GM12872 (cell line): ENCODE data around the gene ADAM23.

ENCODE experiments used
- TF ChIP-seq, protein P1 (sequence below): IDR thresholded peaks from 3 replicates; pipeline ENCODE4 v1.5.1; 2011; ENCODE audit warnings: low read depth, mild to moderate bottlenecking, low read length, moderate library complexity; ENCODE audit not compliant: insufficient read depth

Gene ADAM23

GRCh38 chr2:206464597-206464996 lies 21.3 kb downstream of the ADAM23 start:
- TF ChIP-seq, protein P1, sequence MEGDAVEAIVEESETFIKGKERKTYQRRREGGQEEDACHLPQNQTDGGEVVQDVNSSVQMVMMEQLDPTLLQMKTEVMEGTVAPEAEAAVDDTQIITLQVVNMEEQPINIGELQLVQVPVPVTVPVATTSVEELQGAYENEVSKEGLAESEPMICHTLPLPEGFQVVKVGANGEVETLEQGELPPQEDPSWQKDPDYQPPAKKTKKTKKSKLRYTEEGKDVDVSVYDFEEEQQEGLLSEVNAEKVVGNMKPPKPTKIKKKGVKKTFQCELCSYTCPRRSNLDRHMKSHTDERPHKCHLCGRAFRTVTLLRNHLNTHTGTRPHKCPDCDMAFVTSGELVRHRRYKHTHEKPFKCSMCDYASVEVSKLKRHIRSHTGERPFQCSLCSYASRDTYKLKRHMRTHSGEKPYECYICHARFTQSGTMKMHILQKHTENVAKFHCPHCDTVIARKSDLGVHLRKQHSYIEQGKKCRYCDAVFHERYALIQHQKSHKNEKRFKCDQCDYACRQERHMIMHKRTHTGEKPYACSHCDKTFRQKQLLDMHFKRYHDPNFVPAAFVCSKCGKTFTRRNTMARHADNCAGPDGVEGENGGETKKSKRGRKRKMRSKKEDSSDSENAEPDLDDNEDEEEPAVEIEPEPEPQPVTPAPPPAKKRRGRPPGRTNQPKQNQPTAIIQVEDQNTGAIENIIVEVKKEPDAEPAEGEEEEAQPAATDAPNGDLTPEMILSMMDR = no peak

DNA sequence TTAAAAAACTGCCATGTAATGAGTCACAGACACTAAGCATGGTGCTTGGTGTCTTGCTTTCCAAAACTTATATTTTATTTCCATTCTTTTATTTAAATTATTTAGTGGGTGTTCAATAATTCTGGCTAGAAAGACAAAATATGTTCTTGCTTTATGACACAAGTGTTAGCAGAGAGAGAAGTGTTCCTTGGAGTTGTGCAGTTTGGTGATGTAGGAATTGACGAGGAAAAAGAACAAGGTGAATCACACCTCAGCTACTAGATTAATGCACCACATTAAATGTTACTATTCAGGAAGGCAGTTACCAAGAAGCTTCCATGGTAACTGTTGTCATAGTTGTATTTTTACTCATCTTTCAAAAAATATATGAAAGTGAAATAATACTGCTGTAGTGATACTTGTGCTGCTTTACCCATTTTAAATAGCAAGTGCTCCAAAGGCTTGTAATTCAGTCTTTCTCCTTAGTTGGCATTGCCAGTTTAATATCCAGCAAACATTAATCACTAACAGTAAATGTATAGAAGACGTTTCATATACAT lies 28.3 kb downstream of the ADAM23 start:
- TF ChIP-seq, protein P1 = no peak

- TF ChIP-seq, protein P1 = no peak
Measured at GRCh38 chr2:206472094-206472493, 28.8 kb downstream of the ADAM23 start.

GRCh38 chr2:206474099-206474498 lies 30.8 kb downstream of the ADAM23 start:
- TF ChIP-seq, protein P1 = no peak

GRCh38 chr2:206477296-206477695 lies 34.0 kb downstream of the ADAM23 start:
- TF ChIP-seq, protein P1 = no peak

- TF ChIP-seq, protein P1 = no peak
Measured at GRCh38 chr2:206478340-206478739, 35.0 kb downstream of the ADAM23 start.

DNA sequence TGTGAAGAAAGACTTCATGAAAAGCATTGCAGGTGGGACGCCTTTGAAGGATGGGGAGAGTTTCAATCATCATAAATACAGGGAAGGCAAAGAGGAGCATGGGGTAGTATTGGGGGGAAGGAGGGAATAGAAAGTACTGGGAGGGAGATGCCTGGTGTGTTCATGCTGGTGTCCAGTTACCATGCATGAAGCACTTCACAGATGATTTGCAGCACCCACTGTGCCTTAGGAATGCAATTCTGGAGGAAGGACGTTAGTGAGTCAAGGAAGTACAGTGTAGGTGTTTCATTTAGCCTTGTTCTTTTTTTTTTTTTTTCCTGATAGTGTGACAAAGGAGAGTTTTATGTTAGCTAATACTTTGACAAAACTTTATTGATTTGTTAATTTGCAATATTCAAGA lies 36.8 kb downstream of the ADAM23 start:
- TF ChIP-seq, protein P1 = no peak
